HEK293 (cell line): ENCODE measurements around the gene TP73.
A peak's percentile ranks its signal among the peaks of the same experiment; 100 is the strongest.

Experiments used
- CTCF ChIA-PET: fragments of 350-600 bp; formaldehyde crosslinking; extraction: SDS; loops from one replicate; lab custom pipeline; 2021; ENCODE audit warnings: antibody characterized with exemption; lab: Yijun Ruan, JAX
- POLR2A ChIA-PET: fragments of 300-600 bp; formaldehyde crosslinking; extraction: SDS; loops from one replicate; lab custom pipeline; 2020; ENCODE audit warnings: antibody characterized with exemption, inconsistent platforms; lab: Yijun Ruan, JAX
- H3K27ac ChIP-seq: fragments of 200-500 bp; sonication (Bioruptor generic); 2 replicates; pipeline ENCODE4 v1.5.1; 2014; ENCODE audit warnings: low read depth, low read length, control low read depth, inconsistent platforms; ENCODE audit errors: extremely low read depth
- H3K36me3 ChIP-seq, 2 experiments: fragments of 200-500 bp in 1 of 2; sonication (Bioruptor generic) in 1 of 2; 1 replicate in 1 of 2; 2 replicates in 1 of 2; pipeline ENCODE4 v1.5.1; 2014 to 2017; ENCODE audit warnings: inconsistent platforms in 2 of 2, low read length in 2 of 2; ENCODE audit not compliant: control insufficient read depth in 2 of 2, insufficient read depth in 1 of 2
- H3K4me1 ChIP-seq: fragments of 200-500 bp; sonication (Bioruptor generic); 2 replicates; pipeline ENCODE4 v1.5.1; 2014; ENCODE audit warnings: mild to moderate bottlenecking, low read length, inconsistent platforms; ENCODE audit not compliant: control insufficient read depth, insufficient read depth
- H3K4me3 ChIP-seq: 2 replicates; pipeline ENCODE4 v1.5.1; 2011; ENCODE audit warnings: low read depth, mild to moderate bottlenecking, control low read depth, low read length, moderate library complexity
- H3K9me3 ChIP-seq: fragments of 200-500 bp; sonication (Bioruptor generic); 2 replicates; pipeline ENCODE4 v1.5.1; 2014; ENCODE audit warnings: low read depth, low read length, inconsistent platforms; ENCODE audit not compliant: control insufficient read depth, insufficient read depth
- GLIS1 ChIP-seq: fragments of 450-650 bp; formaldehyde crosslinking; IDR thresholded peaks from 2 replicates; pipeline ENCODE4 v1.5.1; 2016; ENCODE audit warnings: missing biosample characterization, missing genetic modification characterization
- GLIS2 ChIP-seq: fragments of 450-650 bp; formaldehyde crosslinking; IDR thresholded peaks from 2 replicates; pipeline ENCODE4 v1.5.1; 2016; ENCODE audit warnings: missing biosample characterization, missing genetic modification characterization
- KLF10 ChIP-seq: fragments of 450-650 bp; IDR thresholded peaks from 2 replicates; pipeline ENCODE4 v1.5.1; 2018; ENCODE audit warnings: missing biosample characterization, mild to moderate bottlenecking, missing genetic modification characterization
- MYNN ChIP-seq: fragments of 450-650 bp; formaldehyde crosslinking; IDR thresholded peaks from 2 replicates; pipeline ENCODE4 v1.5.1; 2016; ENCODE audit warnings: missing biosample characterization, missing genetic modification characterization, borderline replicate concordance
- OSR2 ChIP-seq: fragments of 450-650 bp; formaldehyde crosslinking; IDR thresholded peaks from 2 replicates; pipeline ENCODE4 v1.5.1; 2016; ENCODE audit warnings: missing biosample characterization, missing genetic modification characterization
- PBX3 ChIP-seq: sonication (generic); formaldehyde crosslinking; IDR thresholded peaks from 2 replicates; pipeline ENCODE4 v1.8.1; 2022; ENCODE audit warnings: mild to moderate bottlenecking, moderate library complexity, missing genetic modification reagents
- PRDM10 ChIP-seq: fragments of 450-650 bp; formaldehyde crosslinking; IDR thresholded peaks from 2 replicates; pipeline ENCODE4 v1.5.1; 2016; ENCODE audit warnings: missing biosample characterization, missing genetic modification characterization
- PRDM2 ChIP-seq: fragments of 450-650 bp; formaldehyde crosslinking; IDR thresholded peaks from 2 replicates; pipeline ENCODE4 v1.5.1; 2016; ENCODE audit warnings: missing biosample characterization, missing genetic modification characterization, borderline replicate concordance
- RBAK ChIP-seq: fragments of 450-650 bp; formaldehyde crosslinking; IDR thresholded peaks from 2 replicates; pipeline ENCODE4 v1.5.1; 2016; ENCODE audit warnings: missing biosample characterization, missing genetic modification characterization
- SCRT1 ChIP-seq: fragments of 450-650 bp; formaldehyde crosslinking; IDR thresholded peaks from 2 replicates; pipeline ENCODE4 v1.5.1; 2016; ENCODE audit warnings: missing biosample characterization, missing genetic modification characterization, borderline replicate concordance
- SCRT2 ChIP-seq: fragments of 450-650 bp; formaldehyde crosslinking; IDR thresholded peaks from 2 replicates; pipeline ENCODE4 v1.5.1; 2016; ENCODE audit warnings: missing biosample characterization, missing genetic modification characterization
- WT1 ChIP-seq: fragments of 450-650 bp; formaldehyde crosslinking; IDR thresholded peaks from 2 replicates; pipeline ENCODE4 v1.5.1; 2016; ENCODE audit warnings: missing biosample characterization, missing genetic modification characterization
- ZBTB8A ChIP-seq: fragments of 450-650 bp; formaldehyde crosslinking; IDR thresholded peaks from 2 replicates; pipeline ENCODE4 v1.5.1; 2016; ENCODE audit warnings: missing biosample characterization, missing genetic modification characterization
- ZNF132 ChIP-seq: fragments of 450-650 bp; formaldehyde crosslinking; IDR thresholded peaks from 2 replicates; pipeline ENCODE4 v1.5.1; 2017; ENCODE audit warnings: missing biosample characterization, missing genetic modification characterization, borderline replicate concordance
- ZNF18 ChIP-seq: fragments of 450-650 bp; formaldehyde crosslinking; IDR thresholded peaks from 2 replicates; pipeline ENCODE4 v1.5.1; 2016; ENCODE audit warnings: missing biosample characterization, missing genetic modification characterization
- ZNF391 ChIP-seq: fragments of 450-650 bp; formaldehyde crosslinking; IDR thresholded peaks from 2 replicates; pipeline ENCODE4 v1.5.1; 2016; ENCODE audit warnings: low read depth, missing biosample characterization, missing genetic modification characterization, borderline replicate concordance
- ZNF561 ChIP-seq: fragments of 450-650 bp; IDR thresholded peaks from 2 replicates; pipeline ENCODE4 v1.5.1; 2018; ENCODE audit warnings: missing biosample characterization, missing genetic modification characterization, borderline replicate concordance
- ZNF571 ChIP-seq: fragments of 450-650 bp; formaldehyde crosslinking; IDR thresholded peaks from 2 replicates; pipeline ENCODE4 v1.5.0; 2017; ENCODE audit warnings: missing biosample characterization, missing genetic modification characterization
- ZNF776 ChIP-seq: fragments of 450-650 bp; formaldehyde crosslinking; IDR thresholded peaks from 2 replicates; pipeline ENCODE4 v1.5.0; 2017; ENCODE audit warnings: missing biosample characterization, missing genetic modification characterization, borderline replicate concordance
- ZNF837 ChIP-seq: fragments of 450-650 bp; formaldehyde crosslinking; IDR thresholded peaks from 2 replicates; pipeline ENCODE4 v1.5.1; 2016; ENCODE audit warnings: missing biosample characterization, missing genetic modification characterization

The TP73 gene

GRCh38 chr1:3685222-3685621 lies 32.9 kb downstream of the TP73 start (continued):
- TF ChIP-seq PRDM10 (tag by site-specific recombination) = peak; percentile 55
- TF ChIP-seq KLF10 (tag by site-specific recombination) = peak; percentile 77
- TF ChIP-seq, all 188 proteins: peak for 4

GRCh38 chr1:3685906-3686305 lies 33.6 kb downstream of the TP73 start:
- H3K27ac ChIP-seq = no peak overlapping the region
- no peak overlapping the region for H3K4me3 ChIP-seq
- ChIA-PET CTCF (interaction anchor here (2.2 kb wide), 1 partner anchor 10 kb away, joined by 8 read pairs; no protein-coding TSS in a partner anchor), POLR2A (no interaction called here)
- TF ChIP-seq GLIS2 (tag by site-specific recombination) = 0 out of 2 replicates have a peak, but pooled peaks have one; percentile 3
- no peak for TF ChIP-seq OSR2 (tag by site-specific recombination)
- TF ChIP-seq GLIS1 = no peak
- no peak for TF ChIP-seq RBAK (tag by site-specific recombination)
- no peaks in the 10 kb centered on the region for H3K9me3 ChIP-seq
- H3K36me3 ChIP-seq = peaks cover 0 to 20% of the 10 kb centered on the region in 2 experiments; a peak in 1 of 3 replicates
- H3K4me1 ChIP-seq = no peaks in the 10 kb centered on the region

GRCh38 chr1:3687504-3687903 lies 35.2 kb downstream of the TP73 start:
- H3K4me1 ChIP-seq = no peaks in the 10 kb centered on the region
- no peak overlapping the region for H3K27ac ChIP-seq
- TF ChIP-seq SCRT2 = peak; percentile 48; the same call in 1 of the 2 replicates
- no peak for TF ChIP-seq ZNF391
- TF ChIP-seq SCRT1 = no peak
- no peak for TF ChIP-seq PBX3 (CRISPR knock-in tag)
- no peak for TF ChIP-seq ZNF18 (tag by site-specific recombination)
- no peak for TF ChIP-seq ZNF571 (tag by site-specific recombination)
- TF ChIP-seq ZBTB8A (tag by site-specific recombination) = no peak
- TF ChIP-seq WT1 (tag by site-specific recombination) = peak; percentile 43; the same call in 1 of the 2 replicates
- TF ChIP-seq ZNF837 (tag by site-specific recombination) = no peak
- TF ChIP-seq ZNF776 (tag by site-specific recombination) = no peak
- no peak for TF ChIP-seq MYNN (tag by site-specific recombination)
- TF ChIP-seq PRDM2 (tag by site-specific recombination) = no peak
- TF ChIP-seq ZNF132 = no peak
- no peak for TF ChIP-seq ZNF561 (tag by site-specific recombination)
- H3K4me3 ChIP-seq = no peak overlapping the region
- CTCF ChIA-PET = interaction anchor here (1.0 to 2.2 kb wide), 2 partner anchors 8 to 37 kb away, joined by 3 to 8 read pairs; no protein-coding TSS in a partner anchor
- POLR2A ChIA-PET = no interaction called here
- no peaks in the 10 kb centered on the region for H3K9me3 ChIP-seq
- peaks cover 0 to 24% of the 10 kb centered on the region in 2 experiments; a peak in 1 of 3 replicates for H3K36me3 ChIP-seq
